NT2/D1 (cell line): ENCODE results near the gene SPCS2.
"Not testable (repeated sequence)": the region's sequence is repeated elsewhere in the genome, so short reads cannot be mapped to it uniquely, and the experiment has no call there.

Source experiments
- SUZ12 ChIP-seq: IDR thresholded peaks from 2 replicates; pipeline ENCODE4 v1.6.1; 2011; ENCODE audit not compliant: insufficient read length, insufficient read depth; ENCODE audit errors: extremely low read depth
- YY1 ChIP-seq: IDR thresholded peaks from 2 replicates; pipeline ENCODE4 v1.6.1; 2011; ENCODE audit not compliant: insufficient read length, insufficient read depth
- ZNF274 ChIP-seq: IDR thresholded peaks from 2 replicates; pipeline ENCODE4 v1.6.1; 2011; ENCODE audit warnings: mild to moderate bottlenecking, low read depth, low read length

DNA sequence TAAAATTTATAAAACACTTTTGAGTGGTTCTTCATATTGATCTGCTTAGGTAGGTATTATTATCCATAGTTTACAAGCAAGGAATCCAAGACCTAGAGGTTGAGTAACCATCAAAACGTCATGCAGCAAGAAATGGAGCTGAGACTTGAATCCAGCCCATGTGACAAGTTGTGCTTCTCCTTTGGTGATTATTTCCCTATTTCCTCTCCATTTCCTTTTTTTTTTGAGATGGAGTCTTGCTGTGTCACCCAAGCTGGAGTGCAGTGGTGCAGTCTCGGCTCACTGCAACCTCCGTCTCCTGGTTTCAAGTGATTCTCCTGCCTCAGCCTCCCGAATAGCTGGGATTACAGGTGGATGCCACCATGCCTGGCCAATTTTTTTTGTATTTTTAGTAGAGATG, 41.1 kb downstream of the SPCS2 start:
- TF ChIP-seq SUZ12, YY1, ZNF274: not testable (repeated sequence)
